WTC11 (cell line): ENCODE measurements around the gene KCNK15.

Source experiments
- ARID4B ChIP-seq: sonication (generic); formaldehyde crosslinking; IDR thresholded peaks from 2 replicates; pipeline ENCODE4 v1.8.0; 2023; ENCODE audit warnings: missing genetic modification reagents, mild to moderate bottlenecking, borderline replicate concordance
- CTCF ChIP-seq: fragments of 200-600 bp; IDR thresholded peaks from 2 replicates; pipeline ENCODE4 v1.8.0; 2022; ENCODE audit warnings: antibody characterized with exemption
- TEAD1 ChIP-seq: sonication (generic); formaldehyde crosslinking; IDR thresholded peaks from 2 replicates; pipeline ENCODE4 v1.8.0; 2022; ENCODE audit warnings: mild to moderate bottlenecking, missing genetic modification reagents
- ZBTB21 ChIP-seq: sonication (generic); formaldehyde crosslinking; IDR thresholded peaks from 2 replicates; pipeline ENCODE4 v1.8.1; 2023; ENCODE audit warnings: mild to moderate bottlenecking, missing genetic modification reagents, borderline replicate concordance

DNA sequence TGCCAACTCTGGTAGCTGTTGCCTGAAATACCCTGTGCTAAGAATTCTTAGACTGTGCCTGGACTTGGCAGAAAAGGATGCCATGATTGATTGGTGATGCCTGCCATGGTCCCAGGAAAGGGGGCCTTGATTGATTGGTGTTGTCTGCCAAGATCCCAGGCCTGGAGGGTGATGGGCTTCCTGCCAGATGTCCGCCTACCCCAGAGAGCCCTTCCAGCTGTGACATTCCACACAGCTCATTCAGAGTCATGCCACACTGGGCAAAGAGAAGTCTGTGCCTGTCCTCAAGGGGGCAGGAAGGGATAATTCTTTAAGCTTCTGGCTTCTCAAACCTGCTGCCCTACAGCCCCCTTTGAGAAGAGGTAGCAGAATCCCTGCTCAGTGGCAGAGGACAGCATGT is 40.1 kb downstream of the KCNK15 start:
- TF ChIP-seq CTCF: no peak
- TF ChIP-seq ZBTB21: no peak
- TF ChIP-seq TEAD1 (CRISPR knock-in tag): no peak; the same call in 1 of the 2 replicates
- no peak for TF ChIP-seq ARID4B (CRISPR knock-in tag)
